OCI-LY1 (cell line): ENCODE data around the gene LMBRD2.
A peak's percentile ranks its signal among the peaks of the same experiment; 100 is the strongest.

ENCODE experiments used
- H2AFZ ChIP-seq: fragments of 200-600 bp; sonication (generic), shearing (Covaris generic); 2 replicates; pipeline ENCODE4 v1.6.0; 2014; ENCODE audit warnings: antibody characterized with exemption, mild to moderate bottlenecking, low read length
- H3F3A ChIP-seq: fragments of 200-600 bp; sonication (generic), shearing (Covaris generic); 2 replicates; pipeline ENCODE4 v1.6.0; 2014; ENCODE audit warnings: mild to moderate bottlenecking, antibody characterized with exemption, low read length, moderate library complexity; ENCODE audit not compliant: insufficient read depth
- H3K27ac ChIP-seq: fragments of 200-600 bp; sonication (generic); 2 replicates; pipeline ENCODE4 v1.5.1; 2014; ENCODE audit warnings: low read length, mixed run types, mild to moderate bottlenecking, low read depth; ENCODE audit not compliant: poor library complexity, severe bottlenecking
- H3K27me3 ChIP-seq: fragments of 200-600 bp; sonication (generic); 2 replicates; pipeline ENCODE4 v1.6.0; 2014; ENCODE audit warnings: antibody characterized with exemption, mild to moderate bottlenecking, low read length, moderate library complexity; ENCODE audit not compliant: insufficient read depth
- H3K36me3 ChIP-seq: fragments of 200-600 bp; sonication (generic); 2 replicates; pipeline ENCODE4 v1.6.1; 2014; ENCODE audit warnings: mild to moderate bottlenecking, antibody characterized with exemption, low read length, moderate library complexity, mixed read lengths; ENCODE audit not compliant: insufficient read depth
- H3K4me1 ChIP-seq: fragments of 200-600 bp; sonication (generic); 2 replicates; pipeline ENCODE4 v1.5.1; 2014; ENCODE audit warnings: mild to moderate bottlenecking, low read length, moderate library complexity; ENCODE audit not compliant: insufficient read depth, severe bottlenecking
- H3K4me2 ChIP-seq: fragments of 200-600 bp; sonication (generic), shearing (Covaris generic); 2 replicates; pipeline ENCODE4 v1.6.1; 2014; ENCODE audit warnings: low read length
- H3K4me3 ChIP-seq: fragments of 200-600 bp; sonication (generic); 2 replicates; pipeline ENCODE4 v1.5.1; 2014; ENCODE audit warnings: low read length, low read depth, mild to moderate bottlenecking, mixed read lengths; ENCODE audit not compliant: poor library complexity, severe bottlenecking
- H3K79me2 ChIP-seq: fragments of 200-600 bp; shearing (Covaris generic); 2 replicates; pipeline ENCODE4 v1.6.1; 2016; ENCODE audit warnings: mixed run types, low read length, mixed read lengths; ENCODE audit not compliant: insufficient read depth
- H3K9ac ChIP-seq: fragments of 200-600 bp; sonication (generic), shearing (Covaris generic); 2 replicates; pipeline ENCODE4 v1.6.1; 2014; ENCODE audit warnings: mild to moderate bottlenecking, low read length, mixed read lengths
- H3K9me2 ChIP-seq: fragments of 200-600 bp; sonication (generic), shearing (Covaris generic); 2 replicates; pipeline ENCODE4 v1.6.1; 2014; ENCODE audit warnings: low read depth, mild to moderate bottlenecking, low read length, mixed read lengths
- H3K9me3 ChIP-seq: fragments of 200-600 bp; shearing (Covaris generic); 2 replicates; pipeline ENCODE4 v1.6.1; 2014; ENCODE audit warnings: low read length, mixed read lengths
- H4K20me1 ChIP-seq: fragments of 200-600 bp; sonication (generic), shearing (Covaris generic); 2 replicates; pipeline ENCODE4 v1.6.0; 2016; ENCODE audit warnings: mild to moderate bottlenecking, low read length; ENCODE audit not compliant: insufficient read depth
- CTCF ChIP-seq: fragments of 200-600 bp; sonication (generic), shearing (Covaris generic); IDR thresholded peaks from 2 replicates; pipeline ENCODE4 v1.5.1; 2017; ENCODE audit warnings: mild to moderate bottlenecking, antibody characterized with exemption, low read length, moderate library complexity, mixed read lengths
- EZH2 ChIP-seq: fragments of 200-600 bp; sonication (generic), shearing (Covaris generic); IDR thresholded peaks from 2 replicates; pipeline ENCODE4 v1.8.0; 2017; ENCODE audit warnings: borderline replicate concordance, mixed run types, mild to moderate bottlenecking, antibody characterized with exemption, low read length, moderate library complexity, mixed read lengths

Gene LMBRD2

GRCh38 chr5:36060420-36060887 lies 91.2 kb downstream of the LMBRD2 start:
- no peaks in the 10 kb centered on the region for H3K4me1 ChIP-seq
- no peak overlapping the region for H3K4me3 ChIP-seq
- no peaks in the 10 kb centered on the region for H3K36me3 ChIP-seq
- no peak overlapping the region for H3K4me2 ChIP-seq
- H3K9me3 ChIP-seq: no peaks in the 10 kb centered on the region
- H2AFZ ChIP-seq: no peak overlapping the region
- H3F3A ChIP-seq: no peaks in the 10 kb centered on the region
- TF ChIP-seq EZH2 (no peak), CTCF (peak; percentile 48; the same call in 1 of the 2 replicates)
- no peaks in the 10 kb centered on the region for H4K20me1 ChIP-seq
- H3K27ac ChIP-seq: no peak overlapping the region
- H3K79me2 ChIP-seq: no peaks in the 10 kb centered on the region
- peaks cover 5% of the 10 kb centered on the region; the same call in 1 of the 2 replicates for H3K27me3 ChIP-seq
- H3K9ac ChIP-seq: no peak overlapping the region
- H3K9me2 ChIP-seq: no peaks in the 10 kb centered on the region

- no peaks in the 10 kb centered on the region for H3K27me3 ChIP-seq
- H4K20me1 ChIP-seq: no peaks in the 10 kb centered on the region
- no peak for TF ChIP-seq EZH2
- no peak for TF ChIP-seq CTCF
- H3K9ac ChIP-seq: no peak overlapping the region
- no peaks in the 10 kb centered on the region for H3F3A ChIP-seq
- H3K4me3 ChIP-seq: no peak overlapping the region
- H2AFZ ChIP-seq: no peak overlapping the region
- H3K9me3 ChIP-seq: no peaks in the 10 kb centered on the region
- no peak overlapping the region for H3K27ac ChIP-seq
- no peaks in the 10 kb centered on the region for H3K4me1 ChIP-seq
- no peaks in the 10 kb centered on the region for H3K9me2 ChIP-seq
- H3K4me2 ChIP-seq: no peak overlapping the region
- H3K36me3 ChIP-seq: no peaks in the 10 kb centered on the region
- no peaks in the 10 kb centered on the region for H3K79me2 ChIP-seq
Observed at GRCh38 chr5:36059571-36060419, 91.9 kb downstream of the LMBRD2 start.

GRCh38 chr5:36058776-36059175 lies 92.9 kb downstream of the LMBRD2 start:
- Histone ChIP-seq H3K27ac (no peak overlapping the region), H3K4me2 (no peak overlapping the region), H3K4me3 (no peak overlapping the region), H3K9me3 (no peaks in the 10 kb centered on the region), H3K79me2 (no peaks in the 10 kb centered on the region), H4K20me1 (no peaks in the 10 kb centered on the region), H3K4me1 (no peaks in the 10 kb centered on the region), H2AFZ (no peak overlapping the region), H3K9ac (no peak overlapping the region), H3K36me3 (no peaks in the 10 kb centered on the region), H3F3A (no peaks in the 10 kb centered on the region), H3K9me2 (no peaks in the 10 kb centered on the region), H3K27me3 (no peaks in the 10 kb centered on the region)
- TF ChIP-seq CTCF: no peak
